MCF 10A (cell line): ENCODE results near the gene DNAJC11. TPM values are rescaled to one million over a fixed set of nuclear protein-coding genes. Genes with fewer than 3 reads are reported as not detected.

ENCODE experiments used
- BruUV-seq: library from RNA; stranded (reverse); fragments of 400-500 nt; replicated peaks from 2 replicates; lab custom pipeline; 2021; lab: Mats Ljungman, UMichigan
- CTCF ChIA-PET: fragments of 300-600 bp; sonication (Branson Sonifier 250); formaldehyde crosslinking; extraction: SDS; loops from one replicate; lab custom pipeline; 2021; ENCODE audit warnings: antibody characterized with exemption, inconsistent platforms; lab: Yijun Ruan, JAX
- POLR2A ChIA-PET: fragments of 300-600, 350-650 bp; sonication (Branson Sonifier 250); formaldehyde crosslinking; extraction: SDS; loops from one replicate; lab custom pipeline; 2020; ENCODE audit warnings: antibody characterized with exemption, inconsistent platforms; lab: Yijun Ruan, JAX
- DNase-seq: peaks from one replicate; pipeline ENCODE4 v3.0.0-alpha.2; 2018; ENCODE audit not compliant: unreplicated experiment
- H3K27ac Mint-ChIP-seq: one replicate; pipeline ENCODE4 v1.8.0; 2022; ENCODE audit warnings: mild to moderate bottlenecking, low read depth, mixed read lengths; ENCODE audit not compliant: unreplicated experiment
- H3K27me3 Mint-ChIP-seq: one replicate; pipeline ENCODE4 v1.8.0; 2022; ENCODE audit warnings: mixed read lengths; ENCODE audit not compliant: insufficient read depth, unreplicated experiment
- H3K36me3 Mint-ChIP-seq: one replicate; pipeline ENCODE4 v1.8.0; 2022; ENCODE audit warnings: mild to moderate bottlenecking, moderate library complexity, mixed read lengths; ENCODE audit not compliant: insufficient read depth, unreplicated experiment
- H3K4me1 Mint-ChIP-seq: one replicate; pipeline ENCODE4 v1.8.0; 2022; ENCODE audit warnings: mixed read lengths; ENCODE audit not compliant: insufficient read depth, unreplicated experiment
- H3K4me3 Mint-ChIP-seq: one replicate; pipeline ENCODE4 v1.8.0; 2022; ENCODE audit warnings: mild to moderate bottlenecking, moderate library complexity, mixed read lengths; ENCODE audit not compliant: unreplicated experiment
- H3K9me3 Mint-ChIP-seq: one replicate; pipeline ENCODE4 v1.8.0; 2022; ENCODE audit warnings: mixed read lengths; ENCODE audit not compliant: unreplicated experiment
- intact Hi-C: fragments of 100-400 bp; cut with micrococcal nuclease; formaldehyde crosslinking; loops from 2 replicates; pipeline ENCODE4 v1.14.1; 2022
- total RNA-seq: library from RNA; stranded (reverse); gene quantifications from 2 replicates; pipeline ENCODE4 v1.2.3, GENCODE V29; 2022
- TF ChIP-seq, protein P1 (sequence below): fragments of 200-600 bp; IDR thresholded peaks from one replicate; pipeline ENCODE4 v1.8.0; 2022; ENCODE audit warnings: antibody characterized with exemption, mild to moderate bottlenecking; ENCODE audit not compliant: unreplicated experiment

DNAJC11 gene
- total RNA-seq, 1 experiment from 2014 or later = 76.1 TPM

- DNase-seq = no peak
- no TSS peak for BruUV-seq
- intact Hi-C loops = no loop called here
- Mint-ChIP-seq H3K4me3 (no peak overlapping the region), H3K27me3 (no peaks in the 10 kb centered on the region), H3K9me3 (no peaks in the 10 kb centered on the region), H3K36me3 (peaks cover 67% of the 10 kb centered on the region), H3K4me1 (no peaks in the 10 kb centered on the region), H3K27ac (no peak overlapping the region)
- ChIA-PET POLR2A (interaction anchor here (0.9 kb wide), 1 partner anchor 9 kb away, joined by 3 read pairs; no protein-coding TSS in a partner anchor), CTCF (interaction anchor here (0.6 to 1.3 kb wide), 6 partner anchors 13 to 555 kb away, joined by 3 to 5 read pairs (median 3); no protein-coding TSS in a partner anchor)
- TF ChIP-seq, protein P1, sequence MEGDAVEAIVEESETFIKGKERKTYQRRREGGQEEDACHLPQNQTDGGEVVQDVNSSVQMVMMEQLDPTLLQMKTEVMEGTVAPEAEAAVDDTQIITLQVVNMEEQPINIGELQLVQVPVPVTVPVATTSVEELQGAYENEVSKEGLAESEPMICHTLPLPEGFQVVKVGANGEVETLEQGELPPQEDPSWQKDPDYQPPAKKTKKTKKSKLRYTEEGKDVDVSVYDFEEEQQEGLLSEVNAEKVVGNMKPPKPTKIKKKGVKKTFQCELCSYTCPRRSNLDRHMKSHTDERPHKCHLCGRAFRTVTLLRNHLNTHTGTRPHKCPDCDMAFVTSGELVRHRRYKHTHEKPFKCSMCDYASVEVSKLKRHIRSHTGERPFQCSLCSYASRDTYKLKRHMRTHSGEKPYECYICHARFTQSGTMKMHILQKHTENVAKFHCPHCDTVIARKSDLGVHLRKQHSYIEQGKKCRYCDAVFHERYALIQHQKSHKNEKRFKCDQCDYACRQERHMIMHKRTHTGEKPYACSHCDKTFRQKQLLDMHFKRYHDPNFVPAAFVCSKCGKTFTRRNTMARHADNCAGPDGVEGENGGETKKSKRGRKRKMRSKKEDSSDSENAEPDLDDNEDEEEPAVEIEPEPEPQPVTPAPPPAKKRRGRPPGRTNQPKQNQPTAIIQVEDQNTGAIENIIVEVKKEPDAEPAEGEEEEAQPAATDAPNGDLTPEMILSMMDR = no peak
These were observed 48.0 kb downstream of the DNAJC11 start for GRCh38 chr1:6653436-6654290.

- no peak overlapping the region for H3K27ac Mint-ChIP-seq
- CTCF ChIA-PET = interaction anchor here (1.0 kb wide), 1 partner anchor 13 kb away, joined by 3 read pairs; no protein-coding TSS in a partner anchor
- DNase-seq = no peak
- intact Hi-C loops = no loop called here
- no peak overlapping the region for H3K4me3 Mint-ChIP-seq
- TF ChIP-seq, protein P1 = no peak
- POLR2A ChIA-PET = no interaction called here
- H3K36me3 Mint-ChIP-seq = peaks cover 61% of the 10 kb centered on the region
- no peaks in the 10 kb centered on the region for H3K4me1 Mint-ChIP-seq
- H3K9me3 Mint-ChIP-seq = no peaks in the 10 kb centered on the region
- no peaks in the 10 kb centered on the region for H3K27me3 Mint-ChIP-seq
- BruUV-seq = no TSS peak
These were observed 48.6 kb downstream of the DNAJC11 start for GRCh38 chr1:6652986-6653385.

DNA sequence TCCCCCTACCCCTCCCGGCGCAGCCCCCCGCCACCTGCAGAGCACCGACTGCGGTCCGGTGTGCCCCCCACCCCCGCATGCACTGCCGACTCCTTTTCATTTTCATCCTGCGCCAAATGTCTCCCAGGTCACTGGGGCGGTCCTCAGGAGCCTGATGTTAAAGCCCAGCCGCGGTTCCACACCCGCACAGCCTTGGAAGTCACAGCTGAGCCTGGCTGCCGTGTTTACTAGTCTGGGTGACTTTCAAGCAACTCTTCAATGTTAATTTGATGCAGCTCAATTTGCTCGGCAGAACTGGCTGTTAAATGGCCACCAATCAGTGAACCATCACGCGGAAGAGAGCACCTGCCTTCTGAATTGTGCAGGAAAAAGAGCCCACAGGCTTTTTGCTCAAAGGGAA lies 49.7 kb downstream of the DNAJC11 start:
- Mint-ChIP-seq H3K27me3 (no peaks in the 10 kb centered on the region), H3K27ac (no peak overlapping the region), H3K9me3 (no peaks in the 10 kb centered on the region), H3K4me1 (no peaks in the 10 kb centered on the region), H3K4me3 (no peak overlapping the region), H3K36me3 (peaks cover 58% of the 10 kb centered on the region)
- no peak for DNase-seq
- POLR2A ChIA-PET = no interaction called here
- intact Hi-C loops = no loop called here
- CTCF ChIA-PET = interaction anchor here (0.6 to 0.9 kb wide), 2 partner anchors 11 to 1016 kb away, joined by 3 read pairs; no protein-coding TSS in a partner anchor
- TF ChIP-seq, protein P1 = no peak
- no TSS peak for BruUV-seq

DNA sequence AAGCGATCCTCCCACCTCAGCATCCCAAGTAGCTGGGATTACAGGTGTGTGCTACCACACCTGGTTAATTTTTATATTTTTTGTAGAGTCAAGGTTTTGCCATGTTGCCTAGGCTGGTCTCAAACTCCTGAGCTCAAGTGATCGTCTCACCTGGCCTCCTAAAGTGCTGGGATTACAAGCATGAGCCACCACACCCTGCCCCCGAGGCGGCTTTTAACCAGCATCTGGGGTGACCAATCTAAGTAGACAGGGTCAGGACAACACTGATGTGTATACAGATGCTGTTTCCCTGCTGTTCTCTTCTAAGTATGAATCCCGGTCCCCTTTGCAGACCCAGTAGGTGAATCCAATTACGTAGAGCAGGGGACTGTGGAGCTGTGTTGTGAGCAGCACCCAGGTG lies 53.1 kb downstream of the DNAJC11 start:
- no peaks in the 10 kb centered on the region for H3K9me3 Mint-ChIP-seq
- H3K4me1 Mint-ChIP-seq = no peaks in the 10 kb centered on the region
- DNase-seq = no peak
- no TSS peak for BruUV-seq
- H3K4me3 Mint-ChIP-seq = no peak overlapping the region
- H3K36me3 Mint-ChIP-seq = peaks cover 52% of the 10 kb centered on the region
- ChIA-PET POLR2A (interaction anchor here (0.6 to 1.0 kb wide), 2 partner anchors 12 to 91 kb away, joined by 3 read pairs; no protein-coding TSS in a partner anchor), CTCF (interaction anchor here (1.0 to 1.1 kb wide), 2 partner anchors 125 to 161 kb away, joined by 3 read pairs; no protein-coding TSS in a partner anchor)
- TF ChIP-seq, protein P1 = no peak
- H3K27ac Mint-ChIP-seq = no peak overlapping the region
- intact Hi-C loops = loop anchor here (10.0 kb wide), 1 partner anchor 164 kb away; no protein-coding TSS in a partner anchor
- no peaks in the 10 kb centered on the region for H3K27me3 Mint-ChIP-seq
